GM12874 (cell line): ENCODE data around the gene CNGB1.

Source experiments
- TF ChIP-seq, protein P1 (sequence below): IDR thresholded peaks from 2 replicates; pipeline ENCODE4 v1.5.1; 2011; ENCODE audit warnings: low read depth, mild to moderate bottlenecking, control low read depth, low read length, moderate library complexity; ENCODE audit not compliant: insufficient read depth

CNGB1 gene

DNA sequence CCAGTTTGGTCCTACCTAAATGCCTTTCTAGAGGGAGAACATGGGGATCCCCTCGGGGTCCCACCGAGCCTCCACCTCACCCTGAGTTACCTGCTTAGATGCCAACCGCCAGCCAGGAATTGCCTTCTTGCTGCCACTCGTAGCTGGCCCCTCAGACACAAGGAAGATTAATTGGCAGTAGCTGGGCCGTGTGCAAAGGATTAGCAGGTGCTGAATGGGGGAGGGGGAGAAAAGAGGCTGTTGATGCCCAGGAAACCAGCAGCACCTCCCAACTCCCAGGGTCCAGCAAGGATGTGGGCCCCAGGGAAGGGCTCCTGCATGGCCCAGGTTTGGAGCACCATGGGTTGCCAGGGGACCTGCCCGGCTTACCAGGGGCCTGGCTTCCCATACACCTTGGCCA is at the start of gene CNGB1:
Gene CNGB1, minus strand, starts transcription at position 159 of the 400 bp plus-strand sequence. CDS start 3,842 bp downstream, outside the sequence.
- TF ChIP-seq, protein P1, sequence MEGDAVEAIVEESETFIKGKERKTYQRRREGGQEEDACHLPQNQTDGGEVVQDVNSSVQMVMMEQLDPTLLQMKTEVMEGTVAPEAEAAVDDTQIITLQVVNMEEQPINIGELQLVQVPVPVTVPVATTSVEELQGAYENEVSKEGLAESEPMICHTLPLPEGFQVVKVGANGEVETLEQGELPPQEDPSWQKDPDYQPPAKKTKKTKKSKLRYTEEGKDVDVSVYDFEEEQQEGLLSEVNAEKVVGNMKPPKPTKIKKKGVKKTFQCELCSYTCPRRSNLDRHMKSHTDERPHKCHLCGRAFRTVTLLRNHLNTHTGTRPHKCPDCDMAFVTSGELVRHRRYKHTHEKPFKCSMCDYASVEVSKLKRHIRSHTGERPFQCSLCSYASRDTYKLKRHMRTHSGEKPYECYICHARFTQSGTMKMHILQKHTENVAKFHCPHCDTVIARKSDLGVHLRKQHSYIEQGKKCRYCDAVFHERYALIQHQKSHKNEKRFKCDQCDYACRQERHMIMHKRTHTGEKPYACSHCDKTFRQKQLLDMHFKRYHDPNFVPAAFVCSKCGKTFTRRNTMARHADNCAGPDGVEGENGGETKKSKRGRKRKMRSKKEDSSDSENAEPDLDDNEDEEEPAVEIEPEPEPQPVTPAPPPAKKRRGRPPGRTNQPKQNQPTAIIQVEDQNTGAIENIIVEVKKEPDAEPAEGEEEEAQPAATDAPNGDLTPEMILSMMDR: no peak

GRCh38 chr16:58019866-58020538 is 49.1 kb upstream of the CNGB1 start:
- TF ChIP-seq, protein P1: no peak

DNA sequence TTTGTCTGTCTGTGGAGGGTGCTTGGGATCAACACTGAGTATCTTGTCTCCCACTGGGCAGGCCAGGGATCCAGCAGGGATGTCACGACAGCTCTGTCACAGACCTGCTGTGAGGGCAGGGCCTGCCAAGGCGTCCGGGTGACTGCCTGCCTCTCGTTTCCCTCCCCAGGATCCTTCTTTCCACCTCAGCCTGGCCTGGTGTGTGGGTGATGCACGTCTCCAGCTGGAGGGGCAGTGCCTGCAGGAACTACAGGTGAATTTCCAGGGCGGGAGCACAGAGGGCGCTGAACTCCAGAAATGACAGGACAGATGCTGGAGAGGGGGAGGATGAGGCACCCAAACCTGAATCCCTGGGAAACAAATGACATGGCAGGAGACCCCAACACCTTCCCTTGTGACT is 47.9 kb upstream of the CNGB1 start:
- TF ChIP-seq, protein P1: no peak

- TF ChIP-seq, protein P1: no peak
Measured at GRCh38 chr16:58016840-58017446, 46.0 kb upstream of the CNGB1 start.

GRCh38 chr16:58013201-58013956 is 42.5 kb upstream of the CNGB1 start:
- TF ChIP-seq, protein P1: no peak

DNA sequence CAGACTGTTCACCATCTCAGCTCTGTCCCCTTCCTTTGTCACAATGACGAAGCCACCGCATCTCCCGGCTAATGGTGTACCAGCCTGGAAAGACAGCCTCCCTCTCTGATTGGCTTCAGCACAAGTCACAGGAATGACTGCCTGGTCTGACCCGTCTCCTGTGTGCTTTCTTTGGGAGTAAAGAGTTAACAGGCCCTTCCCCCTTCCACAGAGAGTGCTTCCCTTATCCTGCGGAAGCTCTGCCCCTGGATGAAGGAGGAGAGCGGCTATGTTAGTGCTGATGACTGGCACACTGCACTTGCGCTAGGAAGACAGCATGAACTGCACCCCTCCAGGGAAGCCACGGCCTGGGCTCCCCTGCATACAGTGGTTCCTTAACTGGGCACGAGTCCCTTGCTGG is 41.6 kb upstream of the CNGB1 start:
- TF ChIP-seq, protein P1: no peak

DNA sequence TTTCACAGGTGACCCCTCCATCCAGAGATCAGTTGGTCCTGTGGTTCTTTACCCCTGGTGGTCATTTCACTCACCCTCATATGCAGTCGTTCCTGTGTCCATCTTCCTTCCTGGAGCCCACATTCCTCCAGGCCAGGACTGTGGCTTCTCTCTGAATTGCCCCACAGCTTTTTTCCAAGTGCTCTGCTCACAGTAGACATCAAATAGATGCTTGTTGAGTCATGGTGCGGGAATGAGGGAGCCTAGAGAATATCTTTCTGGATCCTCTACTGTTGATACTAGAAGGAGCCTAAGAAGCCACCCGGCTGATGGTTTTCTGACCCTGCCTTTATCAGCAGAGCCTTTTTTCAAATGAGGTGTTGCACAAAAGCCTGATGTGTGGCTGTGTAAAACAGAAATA is 40.7 kb upstream of the CNGB1 start:
- TF ChIP-seq, protein P1: no peak
